Ascending aorta (tissue), 2 donors: ENCODE measurements around the gene MIF. TPM values are rescaled to one million over a fixed set of nuclear protein-coding genes. Genes with fewer than 3 reads are reported as not detected.
A peak's percentile ranks its signal among the peaks of the same experiment; 100 is the strongest.

ENCODE experiments used
- DNase-seq, 2 donors: peaks; one replicate each; pipeline ENCODE4 v3.0.0-alpha.2; 2019; ENCODE audit warnings: low spot score in 2 of 2
- H3K27ac ChIP-seq, 2 donors: fragments of 200-600 bp; sonication (generic); one replicate each; pipeline ENCODE4 v1.5.1; 2016 to 2017; ENCODE audit warnings: mild to moderate bottlenecking in 1 of 2
- H3K27me3 ChIP-seq: fragments of 200-600 bp; sonication (generic); one replicate; pipeline ENCODE4 v1.5.1; 2017
- H3K36me3 ChIP-seq, 2 donors: fragments of 200-600 bp; sonication (generic); one replicate each; pipeline ENCODE4 v1.5.1; 2016
- H3K4me1 ChIP-seq, 2 donors: fragments of 200-600 bp; sonication (generic); one replicate each; pipeline ENCODE4 v1.5.1; 2016 to 2017; ENCODE audit warnings: mild to moderate bottlenecking in 1 of 2
- H3K4me3 ChIP-seq, 2 donors: fragments of 200-600 bp; sonication (generic); one replicate each; pipeline ENCODE4 v1.5.1; 2016 to 2017; ENCODE audit warnings: mild to moderate bottlenecking in 1 of 2
- H3K9me3 ChIP-seq, 2 donors: fragments of 200-600 bp; sonication (generic); one replicate each; pipeline ENCODE4 v1.5.1; 2016
- intact Hi-C: fragments of 100-400 bp; cut with DNase I; formaldehyde crosslinking; loops from one replicate; pipeline ENCODE4 v1.15.1; 2023
- total RNA-seq: library from RNA; depleted of rRNA; stranded (reverse); fragments of >200 nt; gene quantifications from one replicate; pipeline ENCODE4 v1.1.0, GENCODE V29; 2016
- TF ChIP-seq, protein P1 (sequence below), 3 experiments: fragments of 200-600 bp in 2 of 3; fragments of 450-650 bp in 1 of 3; sonication (generic) in 2 of 3; IDR thresholded peaks; one replicate each; pipeline ENCODE4 v1.5.1; 2016 to 2019; ENCODE audit warnings: antibody characterized with exemption in 3 of 3, mild to moderate bottlenecking in 1 of 3, moderate library complexity in 1 of 3

The MIF gene
- total RNA-seq: 527 TPM

DNA sequence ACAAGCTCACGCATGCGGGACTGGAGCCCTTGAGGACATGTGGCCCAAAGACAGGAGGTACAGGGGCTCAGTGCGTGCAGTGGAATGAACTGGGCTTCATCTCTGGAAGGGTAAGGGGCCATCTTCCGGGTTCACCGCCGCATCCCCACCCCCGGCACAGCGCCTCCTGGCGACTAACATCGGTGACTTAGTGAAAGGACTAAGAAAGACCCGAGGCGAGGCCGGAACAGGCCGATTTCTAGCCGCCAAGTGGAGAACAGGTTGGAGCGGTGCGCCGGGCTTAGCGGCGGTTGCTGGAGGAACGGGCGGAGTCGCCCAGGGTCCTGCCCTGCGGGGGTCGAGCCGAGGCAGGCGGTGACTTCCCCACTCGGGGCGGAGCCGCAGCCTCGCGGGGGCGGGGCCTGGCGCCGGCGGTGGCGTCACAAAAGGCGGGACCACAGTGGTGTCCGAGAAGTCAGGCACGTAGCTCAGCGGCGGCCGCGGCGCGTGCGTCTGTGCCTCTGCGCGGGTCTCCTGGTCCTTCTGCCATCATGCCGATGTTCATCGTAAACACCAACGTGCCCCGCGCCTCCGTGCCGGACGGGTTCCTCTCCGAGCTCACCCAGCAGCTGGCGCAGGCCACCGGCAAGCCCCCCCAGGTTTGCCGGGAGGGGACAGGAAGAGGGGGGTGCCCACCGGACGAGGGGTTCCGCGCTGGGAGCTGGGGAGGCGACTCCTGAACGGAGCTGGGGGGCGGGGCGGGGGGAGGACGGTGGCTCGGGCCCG is at the start of gene MIF:
MIF (plus strand) TSS at position 439 of the 765 bp plus-strand sequence; CDS start at position 531, 92 bp downstream.
- intact Hi-C loops: loop anchor here (2.0 to 10.0 kb wide), 4 partner anchors 37 to 1671 kb away; partner anchors contain the start of genes GRK3, SLC2A11 and SPECC1L

DNA sequence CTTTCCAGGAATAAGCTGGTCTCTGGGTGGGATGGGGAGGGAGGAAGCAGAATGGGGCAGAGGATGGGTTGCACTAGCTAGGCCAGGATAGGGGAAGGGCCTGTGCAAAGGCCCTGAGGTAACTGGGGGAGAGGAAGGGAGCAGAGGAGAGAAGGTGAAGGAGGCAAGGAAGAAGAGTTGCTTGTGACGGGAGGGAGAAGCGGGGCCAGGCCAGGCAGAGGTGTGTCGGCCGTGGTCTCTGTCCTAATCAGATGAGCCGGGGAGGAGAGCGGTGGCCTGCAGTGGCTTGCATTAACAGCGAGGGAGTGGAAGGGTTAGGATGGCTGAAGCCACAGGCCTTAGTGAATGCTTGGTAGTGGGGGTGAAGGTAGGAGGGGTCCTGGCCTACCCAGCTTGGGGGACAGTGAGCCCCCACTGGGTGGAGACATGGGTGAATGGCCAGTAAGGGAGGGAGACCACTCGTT is 49.4 kb upstream of the MIF start:
- TF ChIP-seq, protein P1, sequence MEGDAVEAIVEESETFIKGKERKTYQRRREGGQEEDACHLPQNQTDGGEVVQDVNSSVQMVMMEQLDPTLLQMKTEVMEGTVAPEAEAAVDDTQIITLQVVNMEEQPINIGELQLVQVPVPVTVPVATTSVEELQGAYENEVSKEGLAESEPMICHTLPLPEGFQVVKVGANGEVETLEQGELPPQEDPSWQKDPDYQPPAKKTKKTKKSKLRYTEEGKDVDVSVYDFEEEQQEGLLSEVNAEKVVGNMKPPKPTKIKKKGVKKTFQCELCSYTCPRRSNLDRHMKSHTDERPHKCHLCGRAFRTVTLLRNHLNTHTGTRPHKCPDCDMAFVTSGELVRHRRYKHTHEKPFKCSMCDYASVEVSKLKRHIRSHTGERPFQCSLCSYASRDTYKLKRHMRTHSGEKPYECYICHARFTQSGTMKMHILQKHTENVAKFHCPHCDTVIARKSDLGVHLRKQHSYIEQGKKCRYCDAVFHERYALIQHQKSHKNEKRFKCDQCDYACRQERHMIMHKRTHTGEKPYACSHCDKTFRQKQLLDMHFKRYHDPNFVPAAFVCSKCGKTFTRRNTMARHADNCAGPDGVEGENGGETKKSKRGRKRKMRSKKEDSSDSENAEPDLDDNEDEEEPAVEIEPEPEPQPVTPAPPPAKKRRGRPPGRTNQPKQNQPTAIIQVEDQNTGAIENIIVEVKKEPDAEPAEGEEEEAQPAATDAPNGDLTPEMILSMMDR (IDR thresholded peaks at IDR 0.05): no peak
- intact Hi-C loops: loop anchor here (5.0 kb wide), 1 partner anchor 302 kb away; no protein-coding TSS in a partner anchor
- Histone ChIP-seq H3K4me1 (peaks cover 8 to 10% of the 10 kb centered on the region in 2 donors), H3K27ac (peak overlapping the region in 1 of 2 donors; percentile 48), H3K36me3 (no peaks in the 10 kb centered on the region), H3K9me3 (no peaks in the 10 kb centered on the region), H3K4me3 (no peak overlapping the region), H3K27me3 (no peaks in the 10 kb centered on the region)
- no peak for DNase-seq

More for the DNA sequence above, at the start of gene MIF:
- H3K9me3 ChIP-seq: no peaks in the 10 kb centered on the region
- peak within 1 kb of the TSS; percentile 87 to 89 for H3K4me3 ChIP-seq
- no peaks in the 10 kb centered on the region for H3K27me3 ChIP-seq
- peak; percentile 78 to 97 for DNase-seq
- peak within 1 kb of the TSS; percentile 88 to 94 for H3K27ac ChIP-seq
- TF ChIP-seq, protein P1 (IDR thresholded peaks at IDR 0.05): peak; percentile 72 to 83 (median 82)
- H3K4me1 ChIP-seq: peaks cover 4 to 16% of the 10 kb centered on the region in 2 donors
- peaks cover 15% of the 10 kb centered on the region in 2 donors for H3K36me3 ChIP-seq

- no peaks in the 10 kb centered on the region for H3K27me3 ChIP-seq
- H3K9me3 ChIP-seq: no peaks in the 10 kb centered on the region
- peak overlapping the region; percentile 39 to 49 for H3K27ac ChIP-seq
- intact Hi-C loops: loop anchor here (5.0 kb wide), 1 partner anchor 303 kb away; no protein-coding TSS in a partner anchor
- no peak for DNase-seq
- H3K36me3 ChIP-seq: no peaks in the 10 kb centered on the region
- no peak overlapping the region for H3K4me3 ChIP-seq
- peaks cover 7 to 10% of the 10 kb centered on the region in 2 donors for H3K4me1 ChIP-seq
- TF ChIP-seq, protein P1 (IDR thresholded peaks at IDR 0.05): no peak
Measured at GRCh38 chr22:23845265-23846080, 48.7 kb upstream of the MIF start.

DNA sequence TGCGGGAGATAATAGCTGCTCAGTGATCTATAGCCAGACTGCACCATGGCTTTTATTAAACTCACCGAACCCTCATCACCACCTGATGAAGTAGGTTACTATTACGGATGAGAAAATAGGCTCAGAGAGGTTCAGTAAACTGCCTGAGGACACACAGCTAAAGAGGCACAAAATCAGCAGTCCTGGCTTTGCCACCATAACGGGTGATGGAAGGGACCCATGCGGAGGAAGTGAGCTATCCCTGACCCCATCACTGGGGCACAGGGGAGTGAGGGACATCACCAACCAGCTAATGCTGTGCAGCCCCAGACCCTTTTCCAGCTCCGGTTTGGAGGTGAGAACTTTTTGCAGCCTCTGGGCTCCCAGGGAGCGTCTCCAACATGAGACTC is 48.1 kb upstream of the MIF start:
- H3K27me3 ChIP-seq: no peaks in the 10 kb centered on the region
- intact Hi-C loops: loop anchor here (5.0 kb wide), 1 partner anchor 304 kb away; no protein-coding TSS in a partner anchor
- TF ChIP-seq, protein P1 (IDR thresholded peaks at IDR 0.05): no peak
- H3K4me3 ChIP-seq: no peak overlapping the region
- peaks cover 7 to 10% of the 10 kb centered on the region in 2 donors for H3K4me1 ChIP-seq
- peak overlapping the region; percentile 39 to 49 for H3K27ac ChIP-seq
- no peaks in the 10 kb centered on the region for H3K36me3 ChIP-seq
- no peak for DNase-seq
- H3K9me3 ChIP-seq: no peaks in the 10 kb centered on the region

DNA sequence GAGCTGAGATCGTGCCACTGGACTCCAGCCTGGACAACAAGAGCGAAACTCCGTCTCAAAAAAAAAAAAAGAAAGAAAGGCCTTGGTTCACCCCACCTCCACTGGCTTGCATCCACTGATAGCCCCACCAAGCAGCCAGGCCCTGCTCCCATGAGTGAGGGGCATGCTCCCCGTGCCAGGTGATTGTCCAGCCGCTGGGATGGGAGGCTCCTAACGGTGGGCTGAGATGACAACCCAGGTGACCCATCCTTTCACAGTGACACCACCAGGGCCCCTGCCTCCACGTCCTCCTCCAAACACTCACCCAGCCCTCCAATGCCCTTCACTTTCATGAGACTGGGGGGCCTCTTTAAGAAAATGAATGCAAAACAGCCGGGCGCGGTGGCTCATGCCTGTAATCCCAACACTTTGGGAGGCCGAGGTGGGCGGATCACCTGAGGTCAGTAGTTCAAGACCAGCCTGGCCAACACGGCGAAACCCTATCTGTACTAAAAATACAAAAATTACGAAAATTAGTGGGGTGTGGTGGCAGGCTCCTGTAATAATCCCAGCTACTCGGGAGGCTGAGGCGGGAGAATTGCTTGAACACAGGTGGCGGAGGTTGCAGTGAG is 46.8 kb upstream of the MIF start:
- TF ChIP-seq, protein P1 (IDR thresholded peaks at IDR 0.05): no peak
- no peak overlapping the region for H3K27ac ChIP-seq
- no peaks in the 10 kb centered on the region for H3K27me3 ChIP-seq
- H3K9me3 ChIP-seq: no peaks in the 10 kb centered on the region
- no peak for DNase-seq
- no peaks in the 10 kb centered on the region for H3K36me3 ChIP-seq
- intact Hi-C loops: loop anchor here (5.0 kb wide), 1 partner anchor 305 kb away; no protein-coding TSS in a partner anchor
- H3K4me1 ChIP-seq: peaks cover 7 to 10% of the 10 kb centered on the region in 2 donors
- no peak overlapping the region for H3K4me3 ChIP-seq
